PC-9 (cell line): ENCODE results near the gene PITPNC1. TPM values are rescaled to one million over a fixed set of nuclear protein-coding genes. Genes with fewer than 3 reads are reported as not detected.
"Not testable (repeated sequence)": the region's sequence is repeated elsewhere in the genome, so short reads cannot be mapped to it uniquely, and the experiment has no call there.

ENCODE experiments used
- BruUV-seq: library from RNA; stranded (reverse); fragments of 400-500 nt; replicated peaks from 2 replicates; lab custom pipeline; 2021; lab: Mats Ljungman, UMichigan
- CTCF ChIA-PET: fragments of 300-600 bp; sonication (Branson Sonifier 250); formaldehyde crosslinking; loops from one replicate; lab custom pipeline; 2022; ENCODE audit warnings: antibody characterized with exemption; lab: Charles Lee
- POLR2A ChIA-PET: fragments of 300-600 bp; sonication (Branson Sonifier 250); formaldehyde crosslinking; loops from one replicate; lab custom pipeline; 2022; ENCODE audit warnings: antibody characterized with exemption; ENCODE audit not compliant: unreplicated experiment; lab: Charles Lee
- DNase-seq, 2 experiments: peaks; one replicate each; pipeline versions ENCODE4 v3.0.0 to v3.0.0-alpha.2; 2015 to 2022; ENCODE audit warnings: mixed read lengths in 1 of 2
- H2AFZ ChIP-seq: fragments of 200-600 bp; sonication (generic); 2 replicates; pipeline ENCODE4 v1.8.1; 2017; ENCODE audit warnings: antibody characterized with exemption
- H3F3A ChIP-seq: fragments of 200-600 bp; sonication (generic); 2 replicates; pipeline ENCODE4 v1.8.1; 2017; ENCODE audit warnings: antibody characterized with exemption, mild to moderate bottlenecking, low read depth; ENCODE audit not compliant: insufficient read depth
- H3K27ac ChIP-seq: fragments of 200-600 bp; sonication (generic); 2 replicates; pipeline ENCODE4 v1.6.1; 2016; ENCODE audit warnings: mixed run types
- H3K27me3 ChIP-seq: fragments of 200-600 bp; sonication (generic); 2 replicates; pipeline ENCODE4 v1.6.1; 2016; ENCODE audit warnings: low read depth, mixed run types; ENCODE audit not compliant: insufficient read depth
- H3K36me3 ChIP-seq: fragments of 200-600 bp; sonication (generic); 2 replicates; pipeline ENCODE4 v1.6.1; 2016; ENCODE audit warnings: low read depth, mixed run types
- H3K4me1 ChIP-seq: fragments of 200-600 bp; sonication (generic); replicated peaks from 2 replicates; pipeline ENCODE4 v1.6.1; 2016; ENCODE audit warnings: mixed run types; ENCODE audit not compliant: insufficient read depth
- H3K4me2 ChIP-seq: fragments of 200-600 bp; sonication (generic); 2 replicates; pipeline ENCODE4 v1.6.1; 2017; ENCODE audit warnings: mixed run types
- H3K4me3 ChIP-seq: fragments of 200-600 bp; sonication (generic); 2 replicates; pipeline ENCODE4 v1.6.1; 2016; ENCODE audit warnings: mixed run types
- H3K79me2 ChIP-seq: fragments of 200-600 bp; sonication (generic); 2 replicates; pipeline ENCODE4 v1.6.1; 2017; ENCODE audit warnings: low read depth, mixed run types
- H3K9me2 ChIP-seq: fragments of 200-600 bp; sonication (generic); 2 replicates; pipeline ENCODE4 v1.8.1; 2017; ENCODE audit warnings: mild to moderate bottlenecking; ENCODE audit not compliant: insufficient read depth
- H3K9me3 ChIP-seq: fragments of 200-600 bp; sonication (generic); 2 replicates; pipeline ENCODE4 v1.8.1; 2016; ENCODE audit warnings: low read depth; ENCODE audit not compliant: insufficient read depth
- H4K20me1 ChIP-seq: fragments of 200-600 bp; sonication (generic); 2 replicates; pipeline ENCODE4 v1.8.1; 2017; ENCODE audit not compliant: insufficient read depth
- EZH2 ChIP-seq: fragments of 200-600 bp; sonication (generic); IDR thresholded peaks from 2 replicates; pipeline ENCODE4 v1.8.0; 2017; ENCODE audit warnings: antibody characterized with exemption, low read depth
- intact Hi-C: fragments of 100-400 bp; cut with micrococcal nuclease; formaldehyde crosslinking; loops from one replicate; pipeline ENCODE4 v1.10.0; 2022; ENCODE audit not compliant: unreplicated experiment
- total RNA-seq: library from RNA; stranded (reverse); gene quantifications from 2 replicates; pipeline ENCODE4 v1.2.3, GENCODE V29; 2021
- TF ChIP-seq, protein P1 (sequence below): fragments of 200-600 bp; sonication (generic); conservative IDR thresholded peaks from 2 replicates; pipeline ENCODE4 v1.6.1; 2017; ENCODE audit warnings: mixed run types, antibody characterized with exemption, mild to moderate bottlenecking, moderate library complexity

Gene PITPNC1
- total RNA-seq, 1 experiment from 2014 or later = 6.0 TPM

DNA sequence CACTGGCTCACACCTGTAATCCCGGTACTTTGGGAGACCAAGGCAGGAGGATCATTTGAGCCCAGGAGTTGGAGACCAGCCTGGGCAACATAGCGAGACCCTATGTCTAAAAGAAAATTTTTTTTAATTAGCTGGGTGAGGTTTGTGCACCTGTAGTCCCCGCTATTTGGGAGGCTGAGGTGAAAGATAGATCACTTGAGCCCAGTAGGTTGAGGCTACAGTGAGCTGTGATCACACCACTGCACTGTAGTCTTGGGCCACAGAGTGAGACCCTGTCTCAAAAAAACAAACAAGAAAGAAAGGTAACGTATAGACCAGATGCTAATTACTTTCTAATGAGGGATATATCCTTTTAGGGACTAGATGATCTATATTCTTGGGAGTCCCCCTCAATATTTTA, 348.7 kb downstream of the PITPNC1 start:
- no peak overlapping the region for H3K4me3 ChIP-seq
- intact Hi-C loops = no loop called here
- no peaks in the 10 kb centered on the region for H3K9me3 ChIP-seq
- H3K27me3 ChIP-seq = no peaks in the 10 kb centered on the region
- ChIA-PET POLR2A (no interaction called here), CTCF (no interaction called here)
- no TSS peak for BruUV-seq
- peaks cover 18% of the 10 kb centered on the region; the same call in 1 of the 2 replicates for H3K79me2 ChIP-seq
- TF ChIP-seq, protein P1, sequence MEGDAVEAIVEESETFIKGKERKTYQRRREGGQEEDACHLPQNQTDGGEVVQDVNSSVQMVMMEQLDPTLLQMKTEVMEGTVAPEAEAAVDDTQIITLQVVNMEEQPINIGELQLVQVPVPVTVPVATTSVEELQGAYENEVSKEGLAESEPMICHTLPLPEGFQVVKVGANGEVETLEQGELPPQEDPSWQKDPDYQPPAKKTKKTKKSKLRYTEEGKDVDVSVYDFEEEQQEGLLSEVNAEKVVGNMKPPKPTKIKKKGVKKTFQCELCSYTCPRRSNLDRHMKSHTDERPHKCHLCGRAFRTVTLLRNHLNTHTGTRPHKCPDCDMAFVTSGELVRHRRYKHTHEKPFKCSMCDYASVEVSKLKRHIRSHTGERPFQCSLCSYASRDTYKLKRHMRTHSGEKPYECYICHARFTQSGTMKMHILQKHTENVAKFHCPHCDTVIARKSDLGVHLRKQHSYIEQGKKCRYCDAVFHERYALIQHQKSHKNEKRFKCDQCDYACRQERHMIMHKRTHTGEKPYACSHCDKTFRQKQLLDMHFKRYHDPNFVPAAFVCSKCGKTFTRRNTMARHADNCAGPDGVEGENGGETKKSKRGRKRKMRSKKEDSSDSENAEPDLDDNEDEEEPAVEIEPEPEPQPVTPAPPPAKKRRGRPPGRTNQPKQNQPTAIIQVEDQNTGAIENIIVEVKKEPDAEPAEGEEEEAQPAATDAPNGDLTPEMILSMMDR = no peak
- no peak for TF ChIP-seq EZH2
- H3K9me2 ChIP-seq = no peaks in the 10 kb centered on the region
- no peak overlapping the region for H2AFZ ChIP-seq
- peaks cover 15% of the 10 kb centered on the region for H3F3A ChIP-seq
- H3K36me3 ChIP-seq = peaks cover 72% of the 10 kb centered on the region
- H3K4me2 ChIP-seq = no peak overlapping the region
- no peak for DNase-seq
- H3K4me1 ChIP-seq = no peaks in the 10 kb centered on the region
- H3K27ac ChIP-seq = no peak overlapping the region
- peaks cover 4% of the 10 kb centered on the region; the same call in 1 of the 2 replicates for H4K20me1 ChIP-seq

DNA sequence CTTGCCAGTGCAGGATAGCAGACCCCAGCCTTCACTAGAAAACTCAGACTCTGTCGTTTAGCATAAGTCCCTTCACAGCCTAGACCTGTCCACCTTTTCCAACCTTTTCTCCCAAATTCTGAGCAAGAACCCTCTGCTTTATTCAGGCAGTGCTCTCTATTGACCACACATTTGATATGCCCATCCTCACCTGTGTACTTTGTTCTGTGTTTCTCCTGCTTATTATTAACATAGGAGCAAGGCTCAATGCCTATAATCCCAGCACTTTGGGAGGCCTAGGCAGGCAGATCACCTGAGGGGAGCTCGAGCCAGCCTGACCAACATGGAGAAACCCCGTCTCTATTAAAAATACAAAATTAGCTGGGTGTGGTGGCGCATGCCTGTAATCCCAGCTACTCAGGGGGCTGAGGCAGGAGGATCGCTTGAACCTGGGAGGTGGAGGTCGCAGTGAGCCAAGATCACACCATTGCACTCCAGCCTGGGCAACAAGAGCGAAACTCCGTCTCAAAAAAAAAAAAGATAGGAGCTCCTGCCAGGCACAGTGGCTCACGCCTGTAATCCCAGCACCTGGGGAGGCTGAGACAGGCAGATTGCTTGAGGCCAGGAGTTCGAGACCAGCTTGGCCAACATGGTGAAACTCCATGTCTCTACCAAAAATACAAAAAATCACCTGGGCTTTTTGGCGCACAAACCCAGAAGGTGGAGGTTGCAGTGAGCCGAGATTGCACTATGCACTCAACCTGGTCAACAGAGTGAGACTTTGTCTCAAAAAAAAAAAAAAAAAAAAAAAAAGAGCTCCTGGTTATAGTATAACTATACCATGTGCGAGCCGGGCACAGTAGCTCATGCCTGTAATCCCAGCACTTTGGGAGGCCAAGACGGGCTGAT, 350.3 kb downstream of the PITPNC1 start:
- H3K36me3 ChIP-seq = peaks cover 69% of the 10 kb centered on the region
- H3K4me3 ChIP-seq, H4K20me1 ChIP-seq, H3K4me1 ChIP-seq, H3K27ac ChIP-seq, H3K4me2 ChIP-seq, H3K9me2 ChIP-seq, DNase-seq, CTCF ChIA-PET, intact Hi-C loops, H3K9me3 ChIP-seq, H2AFZ ChIP-seq, H3K27me3 ChIP-seq: not testable (repeated sequence)
- POLR2A ChIA-PET = interaction anchor here (0.7 kb wide), 1 partner anchor 374 kb away, joined by 4 read pairs; no protein-coding TSS in a partner anchor
- TSS peak; percentile 3 for BruUV-seq
- peaks cover 23% of the 10 kb centered on the region; the same call in 1 of the 2 replicates for H3K79me2 ChIP-seq
- H3F3A ChIP-seq = peaks cover 11% of the 10 kb centered on the region

DNA sequence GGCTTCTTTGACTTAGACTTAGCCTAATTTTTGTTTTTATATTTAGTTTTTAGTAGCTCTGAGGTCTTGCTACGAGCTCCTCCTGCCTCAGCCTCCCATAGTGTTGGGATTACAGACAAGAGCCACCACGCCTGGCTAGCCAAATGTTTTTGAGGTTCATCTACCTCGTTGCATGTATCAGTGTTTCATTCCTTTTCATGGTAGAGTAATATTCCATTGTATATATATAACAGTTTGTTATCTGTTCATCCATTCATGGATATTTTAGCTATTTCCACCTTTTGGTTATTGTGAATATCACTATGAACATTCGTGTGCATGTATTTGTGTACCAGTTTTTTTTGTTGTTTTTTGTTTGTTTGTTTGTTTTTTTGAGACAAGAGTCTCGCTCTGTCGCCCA, 352.8 kb downstream of the PITPNC1 start:
- H3K36me3 ChIP-seq = peaks cover 62% of the 10 kb centered on the region
- no peaks in the 10 kb centered on the region for H3K9me3 ChIP-seq
- peaks cover 8% of the 10 kb centered on the region for H3F3A ChIP-seq
- H3K79me2 ChIP-seq = peaks cover 29% of the 10 kb centered on the region; the same call in 1 of the 2 replicates
- H2AFZ ChIP-seq = no peak overlapping the region
- no peaks in the 10 kb centered on the region for H3K9me2 ChIP-seq
- CTCF ChIA-PET = no interaction called here
- no peak overlapping the region for H3K4me3 ChIP-seq
- no peaks in the 10 kb centered on the region for H3K4me1 ChIP-seq
- no peak overlapping the region for H3K4me2 ChIP-seq
- POLR2A ChIA-PET = interaction anchor here (0.6 kb wide), 1 partner anchor 8 kb away, joined by 4 read pairs; no protein-coding TSS in a partner anchor
- no peaks in the 10 kb centered on the region; the same call in 1 of the 2 replicates for H4K20me1 ChIP-seq
- BruUV-seq = no TSS peak
- H3K27ac ChIP-seq = no peak overlapping the region
- DNase-seq = no peak
- no peaks in the 10 kb centered on the region for H3K27me3 ChIP-seq
- TF ChIP-seq, protein P1 = no peak
- TF ChIP-seq EZH2 = no peak
- intact Hi-C loops = no loop called here
